CD4-positive, alpha-beta T cell treated with Interleukin-12 subunit alpha and Interleukin-12 subunit beta, for 1 hour (primary cell): ENCODE results near the gene HOGA1.

Experiments used
- DNase-seq: peaks from one replicate; pipeline ENCODE4 v3.0.0-alpha.2; 2020

The HOGA1 gene

DNA sequence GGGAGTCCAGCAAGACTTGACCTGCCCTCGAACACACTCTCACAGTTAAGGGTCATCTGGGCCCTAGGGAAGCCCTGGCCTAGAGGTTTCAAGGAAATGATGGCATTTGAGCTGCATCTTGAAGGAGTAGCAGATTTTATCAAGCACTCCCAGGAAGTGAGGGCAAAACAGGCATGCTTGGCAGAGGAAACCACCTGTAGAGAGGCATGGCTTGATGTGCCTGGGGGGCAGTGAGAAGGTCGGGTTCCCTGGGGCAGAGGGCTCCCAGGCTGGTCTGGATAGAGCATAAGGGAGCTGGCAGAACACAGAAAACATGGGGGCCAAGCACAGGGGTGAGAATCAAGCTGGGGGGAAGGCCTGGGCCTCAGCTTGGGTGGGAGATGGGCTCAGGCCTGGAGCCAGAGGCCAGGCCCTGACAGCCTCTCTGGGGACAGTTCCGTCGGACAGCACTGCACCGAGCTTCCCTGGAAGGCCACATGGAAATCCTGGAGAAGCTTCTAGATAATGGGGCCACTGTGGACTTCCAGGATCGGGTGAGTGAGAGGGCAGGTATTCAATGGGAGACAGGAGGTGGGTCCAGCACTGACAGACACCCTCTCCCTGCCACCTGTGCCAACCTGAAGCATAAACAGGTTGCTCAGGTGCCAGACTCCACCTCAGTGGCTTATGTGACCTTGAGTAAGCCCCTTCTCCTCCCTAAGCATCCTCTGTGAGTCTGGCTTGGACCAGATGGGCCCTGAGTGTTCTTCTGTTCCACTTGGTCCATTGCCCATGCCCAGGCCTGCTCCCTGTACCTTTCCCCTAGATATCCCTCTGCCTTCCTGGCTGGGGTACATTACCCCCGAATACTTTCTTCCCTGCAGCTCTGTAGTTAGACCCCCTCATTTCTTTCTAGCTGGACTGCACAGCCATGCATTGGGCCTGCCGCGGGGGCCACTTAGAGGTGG lies 3.5 kb upstream of the HOGA1 start:
- DNase-seq, result no peak

DNA sequence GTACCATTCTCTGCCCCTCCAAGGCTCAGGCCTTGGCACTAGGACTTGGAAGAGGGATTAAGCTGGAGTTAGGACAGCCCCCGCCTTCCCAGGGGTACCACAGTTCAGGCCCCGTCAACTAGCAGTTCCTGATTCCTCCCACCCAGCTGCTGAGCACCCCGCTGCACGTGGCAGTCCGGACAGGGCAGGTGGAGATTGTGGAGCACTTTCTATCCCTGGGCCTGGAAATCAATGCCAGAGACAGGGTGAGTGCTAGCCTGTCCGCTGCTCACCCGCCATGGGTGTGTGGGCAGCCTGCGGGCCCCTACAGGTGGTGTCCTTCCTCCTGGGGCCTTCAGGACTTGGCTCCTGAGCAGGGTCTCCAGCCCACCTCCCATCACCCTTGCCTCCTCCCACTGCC lies 2.0 kb upstream of the HOGA1 start:
- DNase-seq, result no peak

DNA sequence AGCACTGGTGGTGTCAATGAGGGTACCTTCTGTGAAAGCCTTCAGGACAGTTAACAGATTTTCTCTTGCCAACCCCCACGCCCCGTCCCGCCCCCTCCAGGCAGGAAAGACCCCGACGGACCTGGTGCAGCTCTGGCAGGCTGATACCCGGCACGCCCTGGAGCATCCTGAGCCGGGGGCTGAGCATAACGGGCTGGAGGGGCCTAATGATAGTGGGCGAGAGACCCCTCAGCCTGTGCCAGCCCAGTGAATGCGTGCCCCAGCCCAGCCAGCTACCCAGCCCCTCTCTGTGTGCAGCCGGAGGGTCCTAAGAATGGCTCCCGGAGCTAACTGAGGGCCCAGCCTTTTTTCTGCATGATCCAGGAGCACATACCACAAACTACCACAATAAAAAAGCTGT lies 713 bp upstream of the HOGA1 start:
- DNase-seq, result no peak

DNA sequence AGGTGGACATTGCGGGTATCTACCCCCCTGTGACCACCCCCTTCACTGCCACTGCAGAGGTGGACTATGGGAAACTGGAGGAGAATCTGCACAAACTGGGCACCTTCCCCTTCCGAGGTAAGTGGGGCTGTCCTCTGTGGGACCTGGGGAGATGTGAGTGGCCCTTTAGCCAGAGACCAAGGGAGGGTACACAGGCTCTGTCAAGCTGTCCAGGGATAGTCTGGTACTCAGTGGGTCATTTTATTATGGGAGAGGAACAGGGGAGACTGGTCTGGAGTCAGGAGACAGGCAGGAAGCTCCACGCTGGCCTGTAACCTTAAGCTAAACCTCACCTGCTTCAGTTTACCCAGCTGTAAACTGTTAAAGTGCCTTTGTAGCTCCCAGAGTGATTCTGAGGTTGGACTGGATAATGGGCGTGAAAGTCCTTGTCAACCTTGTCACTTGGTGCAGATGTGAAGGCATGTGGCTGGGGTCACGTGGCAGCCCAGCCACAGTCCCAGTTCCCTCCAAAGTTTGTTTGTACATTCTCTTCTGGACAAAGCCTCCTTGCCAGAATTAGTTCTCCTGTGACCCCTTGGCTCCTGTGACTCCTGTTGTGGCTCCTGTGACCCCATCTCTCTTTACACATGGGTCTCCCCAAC lies 729 bp downstream of the HOGA1 start:
- no peak for DNase-seq

DNA sequence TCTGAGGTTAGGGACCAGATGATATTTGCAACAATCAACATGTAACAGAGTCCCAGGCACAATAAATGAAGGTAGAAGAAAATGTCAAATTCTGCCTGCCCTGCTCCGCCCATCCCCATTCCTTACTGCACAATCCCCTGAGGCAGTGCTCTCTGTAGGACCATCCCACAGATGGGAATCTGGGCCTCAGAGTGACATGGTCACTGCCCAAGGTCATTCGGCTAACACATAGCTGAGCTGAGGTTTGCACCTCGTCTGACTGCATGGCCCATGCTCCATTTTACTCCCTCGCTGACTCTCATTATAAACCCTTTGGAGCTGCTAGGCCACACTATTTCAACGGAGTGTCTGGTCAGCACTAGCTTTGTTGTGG lies 1.2 kb downstream of the HOGA1 start:
- no peak for DNase-seq

DNA sequence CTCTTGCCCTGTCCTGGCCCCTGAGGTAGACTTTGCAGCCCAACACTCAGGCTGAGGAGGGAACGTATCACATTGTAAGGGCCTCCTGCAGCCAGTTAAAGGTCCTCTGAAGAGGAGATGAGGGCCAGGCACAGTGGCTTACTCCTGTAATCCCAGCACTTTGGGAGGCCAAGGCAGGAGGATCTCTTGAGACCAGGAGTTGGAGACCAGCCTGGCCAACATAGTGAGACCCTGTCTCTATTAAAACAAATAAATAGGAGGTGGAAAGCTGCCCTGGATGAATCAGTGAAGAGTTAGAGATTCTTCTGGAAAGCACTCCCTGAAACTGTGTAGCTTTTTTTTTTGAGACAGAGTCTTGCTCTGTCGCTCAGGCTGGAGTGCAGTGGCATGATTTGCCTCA lies 3.0 kb downstream of the HOGA1 start:
- no peak for DNase-seq

DNA sequence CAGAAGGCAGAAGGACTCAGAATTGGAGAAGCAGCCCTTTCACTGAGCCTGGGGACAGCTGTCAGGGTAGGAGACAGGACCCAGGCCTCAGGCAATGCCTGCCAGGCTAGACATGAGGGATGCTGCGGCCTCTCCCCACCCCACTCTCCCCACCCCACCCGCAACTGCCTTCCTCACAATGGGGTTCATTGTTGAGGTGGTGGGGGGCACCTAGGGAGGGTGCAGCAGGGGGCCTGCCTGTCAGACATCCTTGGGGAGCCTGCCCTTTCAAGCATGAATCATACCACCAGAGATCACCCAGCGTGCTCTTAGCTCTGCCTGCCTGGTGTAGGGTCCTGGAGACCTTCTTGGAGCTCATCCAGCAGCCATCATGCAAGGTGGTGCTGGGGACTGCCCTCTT lies 5.3 kb downstream of the HOGA1 start, which contains the start of gene C10orf62:
Gene C10orf62 (plus strand): TSS at position 243 of the 400 bp plus-strand sequence. CDS start 177 bp downstream, outside the sequence.
- no peak for DNase-seq

DNA sequence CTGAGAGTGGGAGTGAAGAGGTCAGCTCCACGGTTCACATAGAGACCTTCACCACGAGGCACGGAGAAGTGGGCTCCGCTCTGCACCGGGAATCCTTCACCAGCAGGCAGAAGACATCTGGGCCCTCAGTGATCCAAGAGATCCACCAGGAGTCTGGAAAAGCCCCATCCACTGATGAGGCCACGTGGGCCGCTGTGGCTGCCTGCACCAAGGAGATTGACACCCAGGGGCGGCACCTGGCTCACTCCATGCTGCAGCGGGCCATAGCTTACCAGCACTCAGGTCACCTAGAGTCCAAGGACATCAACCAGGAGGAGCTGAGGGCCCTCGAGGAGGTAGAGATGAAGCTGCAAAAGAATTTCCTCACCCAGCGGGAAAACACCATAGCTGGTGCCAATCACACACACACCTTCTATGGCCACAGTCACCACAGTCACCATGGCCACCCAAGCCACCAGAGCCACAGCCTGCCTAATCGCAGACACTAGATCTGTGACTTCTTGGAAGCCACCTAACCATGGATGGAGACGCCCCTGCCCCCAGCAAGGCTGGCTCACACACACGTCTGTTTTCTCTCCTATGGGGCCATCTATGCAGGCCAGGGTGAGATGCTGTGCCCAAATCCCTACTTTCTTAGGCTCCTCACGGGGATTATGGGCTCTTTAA lies 6.0 kb downstream of the HOGA1 start:
- DNase-seq, result peak; percentile 2

DNA sequence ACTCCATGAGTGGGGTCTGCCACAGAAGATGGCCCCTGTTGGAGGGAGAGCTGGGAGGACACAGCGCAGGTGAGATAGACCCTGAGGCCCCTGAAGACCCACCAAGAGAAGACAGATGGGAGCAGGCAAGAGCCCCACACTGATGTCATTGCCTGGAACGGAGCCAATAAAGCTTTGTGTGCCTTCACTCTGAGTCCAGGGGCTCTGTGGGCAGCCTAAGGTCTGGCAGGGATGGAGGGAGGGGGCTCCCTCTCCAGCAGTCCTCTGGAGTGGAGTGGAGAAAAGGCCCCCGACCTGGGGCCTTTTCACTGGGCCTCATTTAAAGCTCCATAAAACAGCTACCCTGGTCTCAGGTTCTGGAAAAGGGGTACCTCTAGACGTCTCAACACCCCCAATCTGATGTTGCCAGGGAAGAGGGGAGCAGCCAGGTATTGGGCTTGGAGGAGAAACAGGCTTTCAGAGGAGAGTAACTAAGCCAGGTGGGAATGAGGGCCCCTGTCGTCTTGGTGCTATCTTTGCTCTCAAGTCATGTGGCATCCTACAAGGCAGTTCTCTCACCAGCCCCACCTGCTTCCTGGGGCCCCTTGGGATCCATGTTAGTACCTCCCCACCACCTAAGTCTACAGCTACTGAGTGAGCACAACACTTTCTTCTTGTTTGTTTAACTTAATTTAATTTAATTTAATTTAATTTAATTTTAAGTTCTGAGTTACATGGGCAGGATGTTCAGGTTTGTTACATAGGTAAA lies 6.7 kb downstream of the HOGA1 start:
- no peak for DNase-seq

DNA sequence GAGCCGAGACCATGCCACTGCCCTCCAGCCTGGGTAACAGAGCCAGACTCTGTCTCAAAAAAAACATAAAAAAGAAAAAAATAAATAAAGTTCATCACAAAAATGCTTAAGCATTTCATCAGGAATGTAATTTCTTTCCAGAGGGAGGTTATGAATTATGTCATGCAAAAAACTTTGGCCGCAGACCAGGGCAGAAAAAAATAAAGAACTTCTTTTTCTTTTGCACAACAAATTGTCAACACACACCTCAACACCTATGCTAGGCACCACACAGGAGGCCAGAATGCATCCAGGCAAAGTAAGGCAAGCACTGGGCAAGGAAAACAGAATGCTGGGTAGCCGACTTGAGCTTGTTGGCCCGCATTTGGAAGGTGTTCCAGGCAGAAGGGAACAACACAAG lies 9.2 kb downstream of the HOGA1 start:
- no peak for DNase-seq

DNA sequence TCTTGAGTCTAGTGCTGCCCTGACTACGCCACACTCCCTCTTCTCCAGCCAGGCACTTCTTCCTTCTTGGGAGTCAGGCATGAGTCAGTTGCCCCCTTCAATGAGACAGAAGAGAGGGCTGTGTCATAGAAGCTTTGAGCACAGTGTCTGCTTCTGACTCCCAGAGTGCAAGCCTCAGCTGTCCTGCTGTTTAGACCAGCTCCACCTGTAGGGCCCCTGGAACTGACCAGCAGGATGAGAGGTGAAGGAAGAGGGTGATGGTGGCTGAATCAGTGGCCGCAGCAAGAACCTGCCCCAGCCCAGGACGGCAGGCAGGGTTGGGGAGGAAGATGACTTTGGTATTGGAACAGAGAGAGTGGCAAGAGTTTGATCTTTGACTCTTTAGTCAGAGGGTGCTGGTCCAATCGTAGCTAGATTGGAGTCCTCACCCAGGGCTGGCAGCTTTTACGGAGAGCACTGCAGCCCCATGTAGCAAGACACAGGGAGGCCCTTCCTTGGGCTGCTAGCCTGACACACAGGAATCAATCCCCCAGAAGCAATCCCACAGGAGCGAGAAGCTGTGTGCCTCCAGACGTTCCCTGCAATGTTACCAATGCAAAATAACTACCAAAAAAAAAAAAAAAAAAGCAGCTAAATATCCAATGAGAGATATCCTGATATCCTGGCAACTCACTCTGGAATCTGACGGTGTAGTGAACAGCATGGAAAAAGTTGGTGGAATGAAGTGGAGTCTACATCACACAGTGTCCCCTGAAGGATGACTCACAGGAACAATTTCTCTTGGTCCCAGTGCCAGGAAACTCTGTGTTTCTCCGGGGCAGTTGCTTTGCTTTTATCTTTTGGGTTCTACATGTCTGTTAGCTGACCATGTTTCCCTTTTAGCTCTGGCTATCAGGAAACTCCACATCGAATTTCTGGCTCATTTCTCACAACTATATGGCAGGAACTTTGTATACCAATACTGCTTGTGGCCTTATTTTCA lies 12.2 kb downstream of the HOGA1 start:
- no peak for DNase-seq

DNA sequence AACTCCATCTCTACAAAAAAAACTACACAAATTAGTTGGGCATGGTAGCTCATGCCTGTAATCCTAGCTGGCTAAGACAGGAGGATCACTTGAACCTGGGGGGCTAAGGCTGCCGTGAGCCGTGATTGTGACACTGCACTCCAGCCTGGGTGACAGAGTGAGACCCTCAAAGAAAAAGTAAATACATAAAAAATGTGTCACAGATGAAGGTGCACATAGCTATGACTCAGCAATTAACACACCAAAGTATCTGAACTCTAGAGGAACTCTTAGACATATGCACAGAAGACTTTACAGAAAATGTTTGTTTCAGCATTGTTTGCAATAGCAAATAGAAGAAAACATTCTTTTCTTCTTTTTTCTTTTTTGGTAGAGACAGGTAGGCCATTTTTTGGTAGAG lies 13.6 kb downstream of the HOGA1 start:
- DNase-seq, result no peak

DNA sequence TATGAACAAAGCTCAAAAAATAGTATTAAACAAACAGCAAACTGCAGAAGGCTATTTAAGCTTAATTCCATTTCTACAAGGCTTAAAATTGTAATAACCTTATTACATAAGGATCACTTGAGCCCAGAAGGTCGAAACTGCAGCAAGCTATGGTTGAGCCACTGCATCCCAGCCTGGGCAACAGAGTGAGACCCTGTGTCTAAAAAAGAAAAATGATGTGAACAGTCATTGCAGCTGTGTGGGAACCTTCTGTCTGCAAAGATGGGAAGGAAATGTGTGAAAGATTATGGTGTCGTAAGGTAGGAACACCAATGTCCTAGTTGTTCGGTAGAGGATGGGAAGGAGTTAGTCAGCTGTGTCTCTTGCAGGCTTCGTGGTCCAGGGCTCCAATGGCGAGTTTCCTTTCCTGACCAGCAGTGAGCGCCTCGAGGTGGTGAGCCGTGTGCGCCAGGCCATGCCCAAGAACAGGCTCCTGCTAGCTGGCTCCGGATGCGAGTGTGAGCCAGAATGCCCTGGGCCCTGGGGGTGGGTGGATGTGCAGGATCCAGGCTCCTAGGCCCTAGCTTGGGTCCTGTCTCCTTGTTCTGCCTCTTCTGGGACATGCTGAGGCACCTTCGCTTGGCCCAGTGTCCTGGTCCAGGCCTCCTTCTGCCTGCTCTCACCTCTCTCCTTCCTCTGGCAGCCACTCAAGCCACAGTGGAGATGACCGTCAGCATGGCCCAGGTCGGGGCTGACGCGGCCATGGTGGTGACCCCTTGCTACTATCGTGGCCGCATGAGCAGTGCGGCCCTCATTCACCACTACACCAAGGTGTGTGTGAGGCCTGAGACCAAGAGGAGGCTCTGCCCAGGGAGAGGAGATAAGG lies 14.4 kb downstream of the HOGA1 start:
- no peak for DNase-seq

DNA sequence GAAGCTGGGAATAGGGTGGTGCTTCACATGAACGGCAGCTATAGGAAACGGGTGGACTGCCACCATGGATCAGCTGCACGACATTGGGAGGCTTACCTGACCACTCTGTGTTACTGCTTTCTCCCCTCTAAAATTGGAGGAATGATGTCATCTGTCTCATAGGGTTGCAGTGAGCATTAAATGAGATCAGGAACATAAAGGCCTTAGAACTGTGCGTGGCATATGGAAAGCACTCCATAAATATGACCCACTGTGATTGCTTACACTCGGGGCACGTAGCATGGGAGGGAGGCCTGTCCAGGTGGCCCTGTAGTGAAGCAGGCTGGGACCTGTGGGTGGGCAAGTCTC lies 15.1 kb downstream of the HOGA1 start:
- DNase-seq, result no peak

DNA sequence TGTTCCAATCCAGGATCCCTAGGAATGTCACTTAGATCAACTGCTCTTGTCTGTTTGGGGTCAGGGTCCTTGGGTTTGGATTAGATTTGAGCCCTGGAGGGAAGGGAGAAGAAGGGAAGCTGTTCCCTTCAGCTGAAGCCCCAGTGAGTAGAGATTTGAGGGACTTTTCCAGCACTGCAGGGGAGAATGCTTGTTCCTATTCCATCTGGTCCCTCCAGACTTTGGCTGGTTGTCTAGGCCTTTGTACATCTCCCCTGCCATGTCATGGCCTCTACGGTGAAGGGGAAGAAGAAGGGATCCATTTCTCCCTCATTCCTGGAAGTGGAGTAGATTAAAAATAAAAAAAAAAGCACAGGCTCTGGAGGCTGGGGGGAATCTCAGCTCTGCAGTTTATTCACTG lies 16.4 kb downstream of the HOGA1 start:
- no peak for DNase-seq

DNA sequence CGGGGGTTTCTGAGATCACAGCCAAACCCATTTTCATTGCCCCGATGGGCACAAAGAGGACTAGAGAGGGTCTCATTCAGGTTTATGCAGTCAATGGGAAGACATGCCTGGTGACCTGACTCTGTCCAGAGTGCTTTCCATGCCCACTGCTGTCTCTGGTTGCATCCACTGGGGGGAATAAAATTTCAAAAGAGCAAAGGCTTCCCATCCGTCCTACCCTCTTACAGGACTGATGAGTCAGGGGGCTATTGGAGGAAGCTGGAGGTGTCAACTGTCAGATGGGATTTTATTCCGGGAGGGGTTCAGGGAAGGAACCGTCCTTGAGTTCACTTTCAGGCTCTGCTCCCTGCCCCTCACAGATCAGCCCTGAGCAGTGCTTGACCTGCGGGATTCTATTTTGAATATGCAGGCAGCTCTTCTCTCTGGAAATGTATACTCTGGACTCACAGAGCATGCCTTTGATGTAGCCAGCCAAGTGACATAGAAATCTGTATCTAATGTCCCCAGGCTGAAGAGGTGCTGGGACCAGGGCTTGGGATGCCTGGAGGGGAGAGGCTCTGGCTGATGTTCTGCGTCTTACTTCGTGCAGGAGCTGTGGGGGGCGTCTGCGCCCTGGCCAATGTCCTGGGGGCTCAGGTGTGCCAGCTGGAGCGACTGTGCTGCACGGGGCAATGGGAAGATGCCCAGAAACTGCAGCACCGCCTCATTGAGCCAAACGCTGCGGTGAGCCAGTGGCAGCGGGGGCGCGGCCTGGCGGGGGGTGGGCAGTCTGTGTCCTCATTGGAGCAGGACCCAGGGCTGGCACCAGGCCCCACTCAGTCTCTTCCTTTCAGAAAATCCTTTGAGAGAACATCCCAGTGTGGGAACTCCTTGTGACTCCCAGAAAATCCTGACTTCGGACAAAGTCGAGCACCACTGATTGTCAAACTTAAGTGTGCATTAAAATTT lies 17.4 kb downstream of the HOGA1 start:
- DNase-seq, result no peak

DNA sequence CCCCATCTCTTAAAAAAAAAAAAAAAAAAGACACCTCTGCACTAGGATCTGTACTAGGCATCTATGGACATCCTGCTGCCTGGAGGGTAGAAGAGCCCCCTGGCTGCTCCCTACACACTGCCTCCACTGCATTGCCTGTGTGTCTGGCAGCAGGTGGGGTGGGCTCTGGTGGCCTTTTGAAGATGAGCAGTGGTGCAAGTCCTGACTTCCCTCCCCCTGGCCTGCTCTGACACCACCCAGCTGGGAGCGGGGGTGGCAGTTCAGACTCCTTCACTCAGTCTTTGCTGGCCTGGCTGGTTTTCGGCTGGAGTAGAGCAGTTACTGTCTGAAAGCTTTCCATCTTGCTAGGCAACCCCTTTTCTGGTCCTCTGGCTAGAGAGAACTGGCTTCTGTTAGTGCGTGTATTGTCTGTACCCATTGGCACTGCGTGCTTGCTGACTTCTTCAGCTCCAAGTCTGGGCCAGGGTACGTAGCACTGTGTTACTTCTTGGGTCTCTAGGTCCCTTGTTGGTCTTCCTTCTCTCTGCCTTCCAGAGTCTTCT lies 23.0 kb downstream of the HOGA1 start:
- DNase-seq, result no peak

DNA sequence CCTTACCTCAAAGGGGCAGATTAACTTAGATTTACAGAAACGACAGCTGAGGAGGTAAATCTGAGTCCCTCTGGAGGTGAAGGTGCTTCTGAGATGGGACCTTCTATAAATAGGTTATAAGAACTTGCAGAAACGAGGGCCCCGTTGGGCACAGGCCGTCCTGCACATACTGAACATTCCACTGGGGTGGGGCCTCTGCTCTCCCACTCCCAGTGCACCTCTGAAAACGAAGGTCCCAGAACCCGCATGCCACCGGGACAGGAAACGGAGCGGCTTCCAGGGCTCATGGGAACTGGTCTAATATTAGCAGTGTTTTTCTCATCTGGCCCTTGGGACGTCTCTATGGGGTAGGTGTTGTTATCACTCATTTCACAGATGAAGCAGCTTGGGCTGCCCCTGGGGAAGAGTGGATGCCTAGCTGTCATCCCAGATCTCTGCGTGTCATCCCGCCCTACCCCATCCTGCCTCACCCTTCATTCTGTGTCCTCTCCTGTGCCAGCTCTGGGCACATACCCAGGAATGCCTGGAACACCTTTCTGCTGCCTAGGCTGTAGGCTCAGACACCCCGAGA lies 24.9 kb downstream of the HOGA1 start:
- no peak for DNase-seq

DNA sequence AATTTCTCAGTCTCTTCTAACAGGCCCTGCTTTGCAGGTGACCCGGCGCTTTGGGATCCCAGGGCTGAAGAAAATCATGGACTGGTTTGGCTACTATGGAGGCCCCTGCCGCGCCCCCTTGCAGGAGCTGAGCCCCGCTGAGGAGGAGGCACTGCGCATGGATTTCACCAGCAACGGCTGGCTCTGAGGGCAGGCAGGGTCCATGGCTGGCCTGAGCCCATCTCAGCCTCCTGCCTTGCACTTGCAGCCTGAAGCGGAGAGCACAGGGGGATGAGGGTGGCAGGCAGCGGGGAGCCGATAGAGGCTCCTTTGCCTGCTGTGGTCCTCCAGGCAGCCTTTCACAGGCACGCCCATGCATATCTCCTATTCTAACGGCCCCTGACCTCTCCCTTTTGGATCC lies 27.3 kb downstream of the HOGA1 start:
- no peak for DNase-seq
